ENCODE data around the gene NFATC3.

The NFATC3 gene

GRCh38 chr16:68194251-68194650 is 109.1 kb downstream of the NFATC3 start:
- TF ChIP-seq CREB1 (IDR thresholded peaks at IDR 0.05; ENCODE audit: low read depth): no peak
- no peak for TF ChIP-seq ZBTB7A (IDR thresholded peaks at IDR 0.05; ENCODE audit: low read depth)
- TF ChIP-seq RAD21 (IDR thresholded peaks at IDR 0.05; ENCODE audit: low read depth): no peak
- TF ChIP-seq TEAD4 (IDR thresholded peaks at IDR 0.05): no peak
- TF ChIP-seq TCF12 (IDR thresholded peaks at IDR 0.05; ENCODE audit: low read depth): no peak
- TF ChIP-seq FOXM1 (IDR thresholded peaks at IDR 0.05; ENCODE audit: borderline replicate concordance, low read depth): no peak
- no peak for TF ChIP-seq USF1 (IDR thresholded peaks at IDR 0.05)
- no peak for TF ChIP-seq EGR1 (IDR thresholded peaks at IDR 0.05)
- no peak for TF ChIP-seq REST (IDR thresholded peaks at IDR 0.05; ENCODE audit: low read depth)
- TF ChIP-seq NFIC (IDR thresholded peaks at IDR 0.05): no peak
- TF ChIP-seq TAF1 (IDR thresholded peaks at IDR 0.05; ENCODE audit: low read depth): no peak

GRCh38 chr16:68197250-68197649 is 112.1 kb downstream of the NFATC3 start:
- TF ChIP-seq FOXM1 (IDR thresholded peaks at IDR 0.05; ENCODE audit: borderline replicate concordance, low read depth) (no peak), USF1 (IDR thresholded peaks at IDR 0.05) (no peak), EGR1 (IDR thresholded peaks at IDR 0.05) (no peak), TCF12 (IDR thresholded peaks at IDR 0.05; ENCODE audit: low read depth) (no peak), REST (IDR thresholded peaks at IDR 0.05; ENCODE audit: low read depth) (no peak), TAF1 (IDR thresholded peaks at IDR 0.05; ENCODE audit: low read depth) (no peak), CEBPB (IDR thresholded peaks at IDR 0.05) (no peak), TEAD4 (IDR thresholded peaks at IDR 0.05) (no peak), MAX (IDR thresholded peaks at IDR 0.05) (no peak), YY1 (IDR thresholded peaks at IDR 0.05; ENCODE audit: low read depth) (no peak), CREB1 (IDR thresholded peaks at IDR 0.05; ENCODE audit: low read depth) (no peak), RAD21 (IDR thresholded peaks at IDR 0.05; ENCODE audit: low read depth) (no peak), ZBTB7A (IDR thresholded peaks at IDR 0.05; ENCODE audit: low read depth) (no peak), EP300 (IDR thresholded peaks at IDR 0.05; ENCODE audit: borderline replicate concordance) (no peak), NFIC (IDR thresholded peaks at IDR 0.05) (no peak)

- no peak for TF ChIP-seq FOXM1 (IDR thresholded peaks at IDR 0.05; ENCODE audit: borderline replicate concordance, low read depth)
- no peak for TF ChIP-seq EP300 (IDR thresholded peaks at IDR 0.05; ENCODE audit: borderline replicate concordance)
- TF ChIP-seq CREB1 (IDR thresholded peaks at IDR 0.05; ENCODE audit: low read depth): no peak
- no peak for TF ChIP-seq CEBPB (IDR thresholded peaks at IDR 0.05)
- no peak for TF ChIP-seq REST (IDR thresholded peaks at IDR 0.05; ENCODE audit: low read depth)
- no peak for TF ChIP-seq ZBTB7A (IDR thresholded peaks at IDR 0.05; ENCODE audit: low read depth)
Measured at GRCh38 chr16:68200088-68200783, 115.1 kb downstream of the NFATC3 start.

GRCh38 chr16:68202091-68202519 is 116.9 kb downstream of the NFATC3 start:
- no peak for TF ChIP-seq TAF1 (IDR thresholded peaks at IDR 0.05; ENCODE audit: low read depth)
- no peak for TF ChIP-seq MAX (IDR thresholded peaks at IDR 0.05)
- no peak for TF ChIP-seq USF1 (IDR thresholded peaks at IDR 0.05)
- no peak for TF ChIP-seq CEBPB (IDR thresholded peaks at IDR 0.05)
- TF ChIP-seq EGR1 (IDR thresholded peaks at IDR 0.05): no peak
- no peak for TF ChIP-seq NFIC (IDR thresholded peaks at IDR 0.05)
- no peak for TF ChIP-seq REST (IDR thresholded peaks at IDR 0.05; ENCODE audit: low read depth)
- no peak for TF ChIP-seq FOXM1 (IDR thresholded peaks at IDR 0.05; ENCODE audit: borderline replicate concordance, low read depth)
- no peak for TF ChIP-seq CREB1 (IDR thresholded peaks at IDR 0.05; ENCODE audit: low read depth)
- no peak for TF ChIP-seq TEAD4 (IDR thresholded peaks at IDR 0.05)
- no peak for TF ChIP-seq YY1 (IDR thresholded peaks at IDR 0.05; ENCODE audit: low read depth)
- TF ChIP-seq TCF12 (IDR thresholded peaks at IDR 0.05; ENCODE audit: low read depth): no peak
